Right cardiac atrium (tissue), 5 donors: ENCODE results near the gene PPP6R2. TPM values are rescaled to one million over a fixed set of nuclear protein-coding genes. Genes with fewer than 3 reads are reported as not detected.

Experiments used
- ATAC-seq, 2 donors: fragments of 200-7000 bp; cut with Tn5 transposase; one replicate each; pipeline versions ENCODE4 v1.8.0 to v1.9.1; 2020; ENCODE audit warnings: moderate library complexity in 2 of 2, mild to moderate bottlenecking in 1 of 2
- DNase-seq, 3 donors: peaks; one replicate each; pipeline ENCODE4 v3.0.0-alpha.2; 2020
- H3K27ac ChIP-seq: one replicate; pipeline ENCODE4 v1.5.1; 2013; ENCODE audit warnings: mild to moderate bottlenecking, low read length, control low read depth, moderate library complexity
- H3K27me3 ChIP-seq: one replicate; pipeline ENCODE4 v1.6.1; 2013; ENCODE audit not compliant: control insufficient read depth, insufficient read depth
- H3K4me1 ChIP-seq: one replicate; pipeline ENCODE4 v1.6.1; 2013; ENCODE audit warnings: low read length; ENCODE audit not compliant: control insufficient read depth, insufficient read depth
- H3K4me3 ChIP-seq: one replicate; pipeline ENCODE4 v1.5.1; 2013; ENCODE audit warnings: low read length, control low read depth
- H3K9me3 ChIP-seq: one replicate; pipeline ENCODE4 v1.6.1; 2013; ENCODE audit warnings: low read length; ENCODE audit not compliant: control insufficient read depth
- WGBS: extraction: QIAGEN DNeasy Blood & Tissue Kit; methylation state at CpG from one replicate; pipeline ENCODE4 v1.1.7; 2013; 5-methylcytosine and 5-hydroxymethylcytosine counted together
- intact Hi-C, 4 donors: fragments of 100-400 bp; cut with DNase I; formaldehyde crosslinking; loops; one replicate each; pipeline versions ENCODE4 v1.11.0 to v1.14.0; 2022 to 2023
- polyA plus RNA-seq: library from polyadenylated mRNA; stranded (reverse); fragments of 200-250 nt; gene quantifications from one replicate; pipeline ENCODE4 v1.2.3, GENCODE V29; 2013
- total RNA-seq, 4 donors: library from RNA; stranded (reverse); fragmentation: NEBNext Ultra II Directional; extraction: Animal tissue kit (Norgen Biotek cat#: 25700); gene quantifications; one replicate each; pipeline ENCODE4 v1.2.1, GENCODE V29; 2021
- donor health status: healthy with polysubstance abuse.
- donor health status: DM: no; HTN: yes; CAD: no.
- donor health status: DM: no; HTN: no; CAD: no.
- donor health status: DM: no; HTN: yes; CAD: no; lungs with severe emphysema.
- donor health status: DM: yes; HTN: yes; CAD: no.

The PPP6R2 gene
- total and polyA plus RNA-seq, 5 donors, result 36.2 to 50.2 (median 44.2) TPM

DNA sequence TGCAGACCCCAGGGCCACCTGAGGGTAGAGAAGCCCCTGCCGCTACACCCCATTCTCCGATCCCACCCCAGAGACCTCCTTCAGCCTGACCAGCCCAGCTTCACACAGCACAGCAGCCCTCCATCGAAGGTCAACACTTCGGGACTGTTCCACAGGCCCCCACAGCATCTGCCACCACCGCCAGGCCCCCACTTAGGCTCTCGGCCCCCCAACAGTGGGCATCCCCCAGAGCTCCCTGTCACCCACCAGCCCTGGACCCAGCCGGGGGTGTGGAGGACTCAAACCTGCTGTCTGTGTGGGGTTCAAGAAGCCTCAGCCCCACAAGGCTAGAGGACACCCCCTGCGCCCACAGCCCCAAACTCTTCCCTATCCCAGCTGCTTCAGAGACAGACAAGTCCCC is 125.5 kb downstream of the PPP6R2 start:
- intact Hi-C loops, result no loop called here
- 81% methylated on average over 8 of the region's 8 CpGs for WGBS
- Histone ChIP-seq H3K4me1 (peaks cover 10% of the 10 kb centered on the region), H3K9me3 (no peaks in the 10 kb centered on the region), H3K27ac (no peak overlapping the region), H3K4me3 (no peak overlapping the region), H3K27me3 (no peaks in the 10 kb centered on the region)
- ATAC-seq, result no peak
- no peak for DNase-seq

DNA sequence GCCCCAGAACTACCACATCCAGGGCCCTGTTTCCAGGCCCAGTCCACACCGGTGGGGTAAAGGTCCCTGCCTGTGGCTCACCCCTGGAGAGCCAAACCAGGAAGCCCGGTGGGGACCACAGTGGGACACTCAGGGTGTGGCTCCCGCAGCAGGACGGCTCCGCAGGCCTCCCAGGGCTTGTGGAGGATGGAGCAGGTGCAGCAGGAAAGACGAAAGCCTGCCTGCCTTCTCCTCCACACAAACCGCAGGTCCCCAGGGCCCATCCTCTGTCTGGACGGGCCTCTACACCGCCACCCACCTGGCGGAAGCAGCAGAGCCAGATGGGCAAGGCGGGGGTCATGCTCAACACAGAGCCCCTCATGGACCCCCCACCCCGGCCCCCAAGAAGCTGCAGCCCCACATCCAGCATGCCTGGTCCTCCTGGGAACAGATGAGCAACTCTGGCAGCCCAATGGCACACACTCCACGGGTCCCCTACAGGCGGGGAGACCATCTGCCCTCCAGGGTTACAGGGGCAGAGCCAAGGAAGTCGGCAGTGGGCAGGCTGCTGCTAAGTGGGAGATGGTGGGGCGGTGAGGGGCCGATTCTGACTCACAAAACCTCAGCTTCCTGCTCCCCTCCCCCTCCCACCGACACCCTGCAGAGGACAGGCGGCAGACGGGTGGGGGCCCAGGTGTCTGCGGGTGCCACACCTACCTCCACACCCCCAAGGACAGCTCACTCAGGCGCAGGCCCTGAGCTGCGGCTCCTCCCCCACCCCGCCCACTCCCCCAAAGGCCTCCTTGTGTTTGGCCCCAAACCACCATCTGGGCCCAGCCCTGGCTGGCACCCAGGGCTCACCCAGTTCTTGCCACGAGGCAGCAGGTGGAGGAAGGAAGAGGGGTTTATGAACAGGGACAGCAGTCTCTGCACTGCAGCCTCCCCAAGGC is 126.5 kb downstream of the PPP6R2 start:
- 58% methylated on average over 25 of the region's 25 CpGs for WGBS
- peak; percentile 49 to 85 (median 84) for DNase-seq
- H3K9me3 ChIP-seq, result no peaks in the 10 kb centered on the region
- no peak overlapping the region for H3K27ac ChIP-seq
- intact Hi-C loops, result no loop called here
- no peaks in the 10 kb centered on the region for H3K27me3 ChIP-seq
- peak in 1 of 2 donors; percentile 22 for ATAC-seq
- peaks cover 13% of the 10 kb centered on the region for H3K4me1 ChIP-seq
- no peak overlapping the region for H3K4me3 ChIP-seq

DNA sequence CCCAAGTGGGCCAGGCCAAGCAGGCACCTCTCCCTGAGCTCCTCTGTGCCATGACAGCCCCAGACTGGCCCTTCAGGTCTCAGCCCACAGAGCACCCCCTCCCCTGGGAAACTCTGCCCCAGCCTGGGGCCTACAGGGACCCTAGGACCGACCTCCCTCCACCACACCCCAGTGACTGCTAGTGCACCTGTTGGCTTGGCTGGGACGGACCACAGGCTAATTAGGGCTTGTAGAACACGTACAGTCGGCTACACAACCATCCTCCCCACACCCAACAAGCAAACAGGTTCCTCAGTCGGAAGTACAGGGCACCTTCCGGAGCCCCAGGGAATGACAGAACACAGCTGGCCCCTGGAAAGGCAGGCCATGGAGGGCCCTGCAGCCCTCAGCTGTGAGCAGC is 127.4 kb downstream of the PPP6R2 start:
- intact Hi-C loops, result no loop called here
- no peaks in the 10 kb centered on the region for H3K9me3 ChIP-seq
- H3K27ac ChIP-seq, result no peak overlapping the region
- no peak overlapping the region for H3K4me3 ChIP-seq
- H3K4me1 ChIP-seq, result peaks cover 13% of the 10 kb centered on the region
- DNase-seq (no peak), ATAC-seq (no peak)
- 75% methylated on average over 6 of the region's 6 CpGs for WGBS
- no peaks in the 10 kb centered on the region for H3K27me3 ChIP-seq

DNA sequence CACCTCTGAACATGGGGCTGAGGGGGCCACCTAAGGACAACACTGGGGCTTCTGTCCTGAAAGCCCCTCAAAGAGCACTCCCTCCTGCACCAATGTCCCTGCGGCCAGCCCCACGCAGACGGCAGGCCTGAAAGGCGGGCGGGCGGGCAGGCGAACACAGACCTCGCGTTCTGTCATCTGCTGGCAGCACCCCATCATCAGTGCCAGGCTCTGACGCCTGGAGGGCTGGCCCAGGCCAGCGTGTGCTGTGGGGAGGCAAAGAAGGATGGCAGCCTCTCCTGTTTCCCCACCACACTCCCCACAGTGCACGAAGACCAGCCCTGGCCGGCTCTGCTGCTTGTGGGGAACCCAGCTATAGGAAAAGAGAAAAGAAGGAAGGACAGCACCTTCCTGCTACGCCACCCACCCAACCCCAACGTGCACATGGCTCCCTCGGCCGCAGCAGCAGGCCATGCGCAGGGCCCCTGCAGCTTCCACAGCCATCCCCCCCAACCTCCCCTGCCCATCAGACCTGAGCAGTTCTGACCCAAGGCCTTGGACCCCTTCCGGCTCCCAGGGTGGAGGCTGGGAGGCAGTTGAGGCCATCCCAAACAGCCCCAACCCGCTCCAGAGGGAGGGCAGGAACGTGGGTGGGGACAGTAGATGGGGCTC is 128.2 kb downstream of the PPP6R2 start:
- peak in 1 of 3 donors; percentile 44 for DNase-seq
- Histone ChIP-seq H3K27ac (no peak overlapping the region), H3K27me3 (no peaks in the 10 kb centered on the region), H3K4me1 (peaks cover 13% of the 10 kb centered on the region), H3K4me3 (no peak overlapping the region), H3K9me3 (no peaks in the 10 kb centered on the region)
- intact Hi-C loops, result no loop called here
- ATAC-seq, result no peak
- WGBS, result 80% methylated on average over 21 of the region's 21 CpGs

DNA sequence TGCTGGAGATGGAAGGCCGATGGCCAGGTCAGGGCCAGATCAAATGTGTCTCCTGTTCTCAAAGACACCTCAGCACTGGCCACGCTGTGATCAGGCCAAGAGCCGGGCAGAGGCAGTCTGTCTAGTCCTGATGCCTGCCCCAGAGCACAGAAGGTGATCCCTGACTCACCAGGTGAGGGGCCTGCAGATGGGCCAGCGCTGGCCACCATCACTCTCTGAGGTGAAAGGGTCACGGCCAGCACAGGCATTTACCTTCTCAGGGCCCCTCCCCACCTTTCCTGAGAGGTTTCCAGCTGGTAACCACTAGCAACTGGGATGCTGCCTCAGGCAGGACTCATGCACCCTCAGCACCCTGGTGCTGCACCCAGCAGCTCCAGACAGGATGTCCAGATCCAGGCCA is 128.8 kb downstream of the PPP6R2 start:
- DNase-seq (peak in 1 of 3 donors; percentile 30), ATAC-seq (no peak)
- WGBS, result 82% methylated on average over 5 of the region's 5 CpGs
- Histone ChIP-seq H3K9me3 (no peaks in the 10 kb centered on the region), H3K4me3 (no peak overlapping the region), H3K4me1 (peaks cover 13% of the 10 kb centered on the region), H3K27me3 (no peaks in the 10 kb centered on the region), H3K27ac (no peak overlapping the region)
- intact Hi-C loops, result no loop called here

DNA sequence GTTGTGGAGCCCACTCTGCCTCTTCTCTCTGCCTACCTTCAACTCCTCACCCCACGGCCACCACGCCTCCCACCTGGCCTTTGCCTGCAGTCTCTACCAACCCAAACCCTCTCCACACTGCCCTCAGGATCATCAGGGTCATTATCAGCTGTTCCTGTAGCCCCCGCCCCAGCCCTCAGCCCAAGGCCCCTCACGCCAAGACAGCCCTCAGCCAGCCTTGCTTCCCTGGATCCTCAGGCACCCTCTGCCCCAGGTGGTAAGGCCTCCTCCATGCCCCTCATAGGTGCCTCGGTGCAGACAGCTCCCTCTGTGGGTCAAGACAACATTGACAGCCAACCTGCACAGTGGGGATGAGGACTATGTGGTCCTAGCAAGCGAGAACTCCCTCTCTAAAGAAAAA is 130.0 kb downstream of the PPP6R2 start:
- intact Hi-C loops, result no loop called here
- whole genome bisulfite sequencing, result 81% methylated on average over 6 of the region's 6 CpGs
- no peaks in the 10 kb centered on the region for H3K27me3 ChIP-seq

DNA sequence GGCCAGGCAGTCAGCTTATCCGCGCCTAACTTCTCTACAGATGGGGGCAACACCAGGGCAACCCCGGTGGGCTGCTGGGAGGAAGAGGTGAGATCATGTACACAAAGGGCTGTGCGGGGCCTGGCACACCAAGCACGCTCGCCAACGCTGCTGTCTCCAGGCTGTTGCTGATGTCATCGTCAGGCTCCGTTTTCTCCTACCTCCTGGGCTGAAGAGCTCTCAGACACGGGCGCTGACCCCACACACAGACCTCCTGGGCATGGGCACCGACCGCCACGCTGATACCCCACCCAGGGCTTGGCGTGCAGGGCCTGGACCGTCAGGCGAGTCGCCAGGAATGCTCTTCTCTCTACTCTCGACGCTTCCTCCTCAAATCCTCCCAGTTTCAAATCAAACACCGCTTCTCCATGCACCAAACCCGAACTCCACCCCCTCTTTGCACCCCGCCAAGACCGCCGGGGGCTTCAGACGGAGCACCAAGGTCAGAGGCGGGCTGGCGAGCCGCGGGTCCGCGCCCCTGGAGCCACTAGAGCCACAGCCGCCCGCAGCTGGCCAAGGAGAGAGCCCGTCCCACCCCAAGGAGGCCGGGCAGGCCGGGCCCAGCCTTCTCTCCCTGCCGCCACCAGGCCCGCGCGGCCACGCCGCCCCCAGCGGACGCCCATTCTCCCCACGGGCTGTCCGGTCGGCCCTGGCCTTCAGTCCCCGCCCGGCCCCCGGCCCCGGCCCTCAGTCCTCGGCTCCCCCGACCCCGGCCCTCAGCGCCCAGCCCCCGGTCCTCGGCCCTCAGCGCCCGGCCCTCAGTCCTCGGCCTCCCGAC is 130.9 kb downstream of the PPP6R2 start:
- 5% methylated on average over 62 of the region's 62 CpGs for WGBS
- ATAC-seq (peak; percentile 4 to 38), DNase-seq (peak; percentile 48 to 77 (median 77))
- Histone ChIP-seq H3K27ac (no peak overlapping the region), H3K4me1 (peaks cover 13% of the 10 kb centered on the region), H3K4me3 (peak overlapping the region; percentile 95), H3K27me3 (no peaks in the 10 kb centered on the region), H3K9me3 (no peaks in the 10 kb centered on the region)
- intact Hi-C loops, result no loop called here

More for the DNA sequence above, 130.0 kb downstream of the PPP6R2 start:
- Histone ChIP-seq H3K27ac (no peak overlapping the region), H3K9me3 (no peaks in the 10 kb centered on the region), H3K4me1 (peaks cover 13% of the 10 kb centered on the region), H3K4me3 (no peak overlapping the region)
- ATAC-seq (no peak), DNase-seq (peak in 1 of 3 donors; percentile 29)

DNA sequence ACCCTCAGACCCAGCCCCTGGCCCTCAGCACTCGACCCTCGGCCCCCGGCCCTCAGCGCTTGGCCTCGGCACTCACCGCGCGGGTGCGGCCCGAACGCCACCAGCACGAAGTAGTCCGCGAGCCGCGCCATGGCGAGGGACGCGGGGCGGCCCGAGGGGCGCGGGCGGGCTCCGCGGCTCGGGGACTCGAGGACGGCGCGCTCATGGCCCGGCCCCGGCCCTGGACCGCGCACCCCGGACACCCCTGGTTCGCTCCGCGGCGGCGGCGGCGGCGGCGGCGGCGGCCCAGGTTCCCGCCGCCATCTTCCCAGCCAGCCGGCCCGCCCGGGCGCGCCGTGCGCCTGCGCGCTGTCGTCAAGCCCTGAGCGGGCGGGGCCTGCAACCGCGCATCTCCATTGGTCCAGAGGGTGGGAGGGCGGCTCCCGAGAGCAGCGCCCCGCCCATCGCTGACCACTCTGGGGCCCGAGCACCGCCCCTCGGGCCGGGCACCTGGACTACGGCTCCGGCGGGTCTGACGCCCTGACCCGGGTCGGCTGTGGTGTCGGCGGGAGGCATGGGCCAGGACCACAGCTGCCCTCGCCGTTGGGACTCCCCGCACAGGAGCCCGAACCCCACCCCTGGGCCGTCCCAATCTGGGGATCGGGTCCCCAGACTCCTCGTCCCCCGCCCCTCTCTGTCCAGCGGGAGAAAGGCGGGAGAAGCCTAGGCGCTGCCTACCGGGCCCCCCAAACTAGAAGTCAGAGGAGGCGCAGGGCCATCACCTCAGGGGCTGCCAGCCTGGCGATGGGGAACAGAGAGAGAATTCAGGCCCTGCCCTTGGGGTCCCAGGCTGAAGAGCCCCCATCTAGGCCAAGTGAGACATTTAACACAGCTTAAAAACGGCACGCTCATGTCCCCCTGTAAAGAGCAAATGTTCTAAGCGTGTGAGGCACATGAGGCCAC is 131.9 kb downstream of the PPP6R2 start, which contains the start of gene SBF1:
SBF1 (minus strand) TSS at position 326 of the 942 bp plus-strand sequence; CDS start at position 131, 195 bp downstream.
- H3K9me3 ChIP-seq, result no peaks in the 10 kb centered on the region
- ATAC-seq (peak; percentile 97 to 98), DNase-seq (peak; percentile 93 to 97 (median 97))
- WGBS, result under 1% methylated on average over 97 of the region's 97 CpGs
- no peaks in the 10 kb centered on the region for H3K27me3 ChIP-seq
- peak within 1 kb of the TSS; percentile 53 for H3K27ac ChIP-seq
- peak within 1 kb of the TSS; percentile 95 for H3K4me3 ChIP-seq
- intact Hi-C loops, result no loop called here
- peaks cover 13% of the 10 kb centered on the region for H3K4me1 ChIP-seq

DNA sequence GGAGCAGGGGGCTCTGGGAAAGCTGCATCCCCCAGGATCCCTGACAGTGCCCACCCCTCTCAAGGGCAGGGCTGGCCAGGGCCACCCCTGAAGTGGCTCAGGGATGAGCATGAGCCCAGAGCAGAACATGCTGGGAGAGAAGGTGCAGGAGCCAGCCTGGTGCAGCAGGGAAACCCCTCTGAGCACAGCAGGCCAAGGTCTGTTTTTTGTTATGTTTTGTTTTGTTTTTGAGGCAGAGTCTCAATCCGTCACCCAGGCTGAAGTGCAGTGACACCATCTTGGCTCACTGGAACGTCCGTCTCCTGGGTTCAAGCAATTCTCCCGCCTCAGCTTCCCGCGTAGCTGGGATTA is 132.5 kb downstream of the PPP6R2 start:
- 90% methylated on average over 6 of the region's 6 CpGs for WGBS
- Histone ChIP-seq H3K27ac (no peak overlapping the region), H3K4me3 (no peak overlapping the region), H3K4me1 (peaks cover 12% of the 10 kb centered on the region), H3K9me3 (no peaks in the 10 kb centered on the region), H3K27me3 (no peaks in the 10 kb centered on the region)
- intact Hi-C loops, result no loop called here
- DNase-seq, result no peak
- ATAC-seq, result peak in 1 of 2 donors; percentile 4

DNA sequence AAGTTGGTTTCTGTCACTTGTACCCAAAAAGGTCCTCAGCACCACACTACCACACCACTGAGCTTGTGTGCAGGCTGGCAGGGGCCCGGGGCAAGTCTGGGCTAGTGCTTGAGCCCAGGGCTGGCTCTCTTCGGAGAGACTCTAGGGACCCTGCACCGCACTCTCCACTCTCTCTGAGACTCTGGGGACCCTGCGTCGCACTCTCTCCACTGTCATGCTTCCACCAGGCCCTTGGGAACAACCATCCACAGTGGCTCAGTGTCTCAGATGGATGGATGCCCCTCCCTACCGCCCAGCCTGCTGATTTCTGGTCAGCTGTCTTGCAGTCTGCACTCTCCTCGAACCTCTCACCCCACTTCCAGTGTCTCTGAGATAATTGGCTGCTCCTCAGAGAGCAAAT is 133.7 kb downstream of the PPP6R2 start:
- DNase-seq (peak in 1 of 3 donors; percentile 36), ATAC-seq (no peak)
- Histone ChIP-seq H3K4me3 (no peak overlapping the region), H3K4me1 (peaks cover 8% of the 10 kb centered on the region), H3K27me3 (no peaks in the 10 kb centered on the region), H3K27ac (no peak overlapping the region), H3K9me3 (no peaks in the 10 kb centered on the region)
- WGBS, result 67% methylated on average over 7 of the region's 7 CpGs
- intact Hi-C loops, result no loop called here
